Measurements from ENCODE around the gene LCLAT1. TPM values are rescaled to one million over a fixed set of nuclear protein-coding genes. Genes with fewer than 3 reads are reported as not detected.

The LCLAT1 gene
- total RNA-seq, 1 experiment from 2014 or later, result 36.0 TPM

GRCh38 chr2:30414961-30415360 lies 32.1 kb upstream of the LCLAT1 start:
- no peak for ATAC-seq
- CTCF ChIA-PET, result no interaction called here
- in situ Hi-C loops (cut with HindIII; ENCODE audit: low pct_unique_long_range_greater_than_20kb, low sequenced_read_pairs) (no loop called here), intact Hi-C loops (cut with micrococcal nuclease; ENCODE audit: unreplicated experiment) (no loop called here)
- Histone ChIP-seq H3K9me3 (ENCODE audit: control insufficient read depth, insufficient read depth, low read depth, low read length) (no peaks in the 10 kb centered on the region), H3K36me3 (ENCODE audit: control insufficient read depth, insufficient read depth, low read length) (no peaks in the 10 kb centered on the region), H3K27me3 (ENCODE audit: control insufficient read depth, insufficient read depth, low read length) (no peaks in the 10 kb centered on the region), H3K27ac (ENCODE audit: low read length) (no peak overlapping the region), H3K4me1 (ENCODE audit: control insufficient read depth, insufficient read depth, low read length) (no peaks in the 10 kb centered on the region), H3K4me3 (ENCODE audit: low read depth in 2 of 2, low read length in 2 of 2) (no peak overlapping the region)
- TF ChIP-seq POLR2AphosphoS5 (IDR thresholded peaks at IDR 0.05; ENCODE audit: low read depth, low read length) (no peak), SIN3A (IDR thresholded peaks at IDR 0.05; ENCODE audit: borderline replicate concordance, insufficient read depth, low read depth, low read length) (no peak)
- TF ChIP-seq, protein P1, sequence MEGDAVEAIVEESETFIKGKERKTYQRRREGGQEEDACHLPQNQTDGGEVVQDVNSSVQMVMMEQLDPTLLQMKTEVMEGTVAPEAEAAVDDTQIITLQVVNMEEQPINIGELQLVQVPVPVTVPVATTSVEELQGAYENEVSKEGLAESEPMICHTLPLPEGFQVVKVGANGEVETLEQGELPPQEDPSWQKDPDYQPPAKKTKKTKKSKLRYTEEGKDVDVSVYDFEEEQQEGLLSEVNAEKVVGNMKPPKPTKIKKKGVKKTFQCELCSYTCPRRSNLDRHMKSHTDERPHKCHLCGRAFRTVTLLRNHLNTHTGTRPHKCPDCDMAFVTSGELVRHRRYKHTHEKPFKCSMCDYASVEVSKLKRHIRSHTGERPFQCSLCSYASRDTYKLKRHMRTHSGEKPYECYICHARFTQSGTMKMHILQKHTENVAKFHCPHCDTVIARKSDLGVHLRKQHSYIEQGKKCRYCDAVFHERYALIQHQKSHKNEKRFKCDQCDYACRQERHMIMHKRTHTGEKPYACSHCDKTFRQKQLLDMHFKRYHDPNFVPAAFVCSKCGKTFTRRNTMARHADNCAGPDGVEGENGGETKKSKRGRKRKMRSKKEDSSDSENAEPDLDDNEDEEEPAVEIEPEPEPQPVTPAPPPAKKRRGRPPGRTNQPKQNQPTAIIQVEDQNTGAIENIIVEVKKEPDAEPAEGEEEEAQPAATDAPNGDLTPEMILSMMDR (IDR thresholded peaks at IDR 0.05), result no peak
- TF ChIP-seq, protein P2, sequence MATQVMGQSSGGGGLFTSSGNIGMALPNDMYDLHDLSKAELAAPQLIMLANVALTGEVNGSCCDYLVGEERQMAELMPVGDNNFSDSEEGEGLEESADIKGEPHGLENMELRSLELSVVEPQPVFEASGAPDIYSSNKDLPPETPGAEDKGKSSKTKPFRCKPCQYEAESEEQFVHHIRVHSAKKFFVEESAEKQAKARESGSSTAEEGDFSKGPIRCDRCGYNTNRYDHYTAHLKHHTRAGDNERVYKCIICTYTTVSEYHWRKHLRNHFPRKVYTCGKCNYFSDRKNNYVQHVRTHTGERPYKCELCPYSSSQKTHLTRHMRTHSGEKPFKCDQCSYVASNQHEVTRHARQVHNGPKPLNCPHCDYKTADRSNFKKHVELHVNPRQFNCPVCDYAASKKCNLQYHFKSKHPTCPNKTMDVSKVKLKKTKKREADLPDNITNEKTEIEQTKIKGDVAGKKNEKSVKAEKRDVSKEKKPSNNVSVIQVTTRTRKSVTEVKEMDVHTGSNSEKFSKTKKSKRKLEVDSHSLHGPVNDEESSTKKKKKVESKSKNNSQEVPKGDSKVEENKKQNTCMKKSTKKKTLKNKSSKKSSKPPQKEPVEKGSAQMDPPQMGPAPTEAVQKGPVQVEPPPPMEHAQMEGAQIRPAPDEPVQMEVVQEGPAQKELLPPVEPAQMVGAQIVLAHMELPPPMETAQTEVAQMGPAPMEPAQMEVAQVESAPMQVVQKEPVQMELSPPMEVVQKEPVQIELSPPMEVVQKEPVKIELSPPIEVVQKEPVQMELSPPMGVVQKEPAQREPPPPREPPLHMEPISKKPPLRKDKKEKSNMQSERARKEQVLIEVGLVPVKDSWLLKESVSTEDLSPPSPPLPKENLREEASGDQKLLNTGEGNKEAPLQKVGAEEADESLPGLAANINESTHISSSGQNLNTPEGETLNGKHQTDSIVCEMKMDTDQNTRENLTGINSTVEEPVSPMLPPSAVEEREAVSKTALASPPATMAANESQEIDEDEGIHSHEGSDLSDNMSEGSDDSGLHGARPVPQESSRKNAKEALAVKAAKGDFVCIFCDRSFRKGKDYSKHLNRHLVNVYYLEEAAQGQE (IDR thresholded peaks at IDR 0.05; ENCODE audit: insufficient read depth in 1 of 2, low read depth in 2 of 2, low read length in 1 of 2), result no peak
- no TSS peak for BruUV-seq (replicated peaks)
- POLR2A ChIA-PET, result no interaction called here
- DNase-seq (ENCODE audit: low read depth, low spot score), result no peak

- ChIA-PET POLR2A (no interaction called here), CTCF (no interaction called here)
- ATAC-seq (no peak), DNase-seq (ENCODE audit: low read depth, low spot score) (no peak)
- H3K27ac ChIP-seq (ENCODE audit: low read length), result no peak overlapping the region
- BruUV-seq (replicated peaks), result no TSS peak
- no peaks in the 10 kb centered on the region for H3K9me3 ChIP-seq (ENCODE audit: control insufficient read depth, insufficient read depth, low read depth, low read length)
- H3K4me3 ChIP-seq (ENCODE audit: low read depth in 2 of 2, low read length in 2 of 2), result no peak overlapping the region
- H3K27me3 ChIP-seq (ENCODE audit: control insufficient read depth, insufficient read depth, low read length), result no peaks in the 10 kb centered on the region
- in situ Hi-C loops (cut with HindIII; ENCODE audit: low pct_unique_long_range_greater_than_20kb, low sequenced_read_pairs), result no loop called here
- intact Hi-C loops (cut with micrococcal nuclease; ENCODE audit: unreplicated experiment), result no loop called here
- TF ChIP-seq POLR2AphosphoS5 (IDR thresholded peaks at IDR 0.05; ENCODE audit: low read depth, low read length) (no peak), SIN3A (IDR thresholded peaks at IDR 0.05; ENCODE audit: borderline replicate concordance, insufficient read depth, low read depth, low read length) (no peak), TCF7L2 (IDR thresholded peaks at IDR 0.05; ENCODE audit: low read depth, low read length) (no peak)
- TF ChIP-seq, protein P2 (IDR thresholded peaks at IDR 0.05; ENCODE audit: insufficient read depth in 1 of 2, low read depth in 2 of 2, low read length in 1 of 2), result no peak
- TF ChIP-seq, protein P1 (IDR thresholded peaks at IDR 0.05), result no peak
- H3K4me1 ChIP-seq (ENCODE audit: control insufficient read depth, insufficient read depth, low read length), result 0 out of 2 replicates have a peak, but pooled peaks cover 5% of the 10 kb centered on the region
- no peaks in the 10 kb centered on the region for H3K36me3 ChIP-seq (ENCODE audit: control insufficient read depth, insufficient read depth, low read length)
Observed at GRCh38 chr2:30417253-30417652, 29.8 kb upstream of the LCLAT1 start.
